ENCODE measurements around the gene LRRC18.

The LRRC18 gene

GRCh38 chr10:48900371-48900801 lies 39.3 kb downstream of the LRRC18 start:
- H2AFZ ChIP-seq (ENCODE audit: low read depth, low read length), result no peak overlapping the region
- H3K9me3 ChIP-seq (ENCODE audit: control insufficient read depth, low read length), result no peaks in the 10 kb centered on the region
- H3K4me1 ChIP-seq (ENCODE audit: control insufficient read depth, insufficient read depth, low read depth, low read length), result no peaks in the 10 kb centered on the region
- H3K27ac ChIP-seq (ENCODE audit: low read length, poor library complexity, severe bottlenecking), result no peak overlapping the region
- H3K36me3 ChIP-seq (ENCODE audit: control insufficient read depth in 1 of 2, insufficient read depth in 2 of 2, low read depth in 1 of 2, low read length in 2 of 2), result no peaks in the 10 kb centered on the region
- no peak overlapping the region for H3K14ac ChIP-seq (ENCODE audit: low read length in 2 of 2)
- no peak overlapping the region for H4K8ac ChIP-seq (ENCODE audit: low read length)
- DNase-seq, result no peak
- H3K79me1 ChIP-seq (replicated peaks; ENCODE audit: low read length, poor library complexity, severe bottlenecking), result no peaks in the 10 kb centered on the region
- no peak overlapping the region for H2BK12ac ChIP-seq (ENCODE audit: low read length in 2 of 2)
- H3K27me3 ChIP-seq (ENCODE audit: control insufficient read depth in 1 of 2, insufficient read depth in 1 of 2, low read length in 2 of 2), result peaks cover 4 to 58% of the 10 kb centered on the region in 2 experiments
- no peak overlapping the region for H3K9ac ChIP-seq (ENCODE audit: low read length)
- H2BK120ac ChIP-seq (ENCODE audit: low read depth, low read length), result no peak overlapping the region
- no peak overlapping the region for H2BK15ac ChIP-seq (ENCODE audit: low read depth, poor library complexity, severe bottlenecking)
- no peak overlapping the region for H3K23ac ChIP-seq (ENCODE audit: low read length in 2 of 2)
- no peak overlapping the region for H3K4me3 ChIP-seq (ENCODE audit: insufficient read depth in 1 of 2, low read depth in 1 of 2, low read length in 2 of 2)
- H3K4me2 ChIP-seq (ENCODE audit: low read length, poor library complexity, severe bottlenecking), result no peak overlapping the region
- H2AK5ac ChIP-seq (ENCODE audit: low read length, severe bottlenecking), result no peak overlapping the region
- H4K91ac ChIP-seq (ENCODE audit: low read length), result no peak overlapping the region
- WGBS, result 72% methylated on average over 2 of the region's 2 CpGs
- H2BK5ac ChIP-seq (ENCODE audit: low read depth, low read length, poor library complexity, severe bottlenecking), result no peak overlapping the region
- H3K4ac ChIP-seq (ENCODE audit: low read depth in 1 of 2, low read length in 2 of 2), result no peak overlapping the region
- no peak overlapping the region for H3K18ac ChIP-seq (ENCODE audit: low read depth in 1 of 2, low read length in 2 of 2)

DNA sequence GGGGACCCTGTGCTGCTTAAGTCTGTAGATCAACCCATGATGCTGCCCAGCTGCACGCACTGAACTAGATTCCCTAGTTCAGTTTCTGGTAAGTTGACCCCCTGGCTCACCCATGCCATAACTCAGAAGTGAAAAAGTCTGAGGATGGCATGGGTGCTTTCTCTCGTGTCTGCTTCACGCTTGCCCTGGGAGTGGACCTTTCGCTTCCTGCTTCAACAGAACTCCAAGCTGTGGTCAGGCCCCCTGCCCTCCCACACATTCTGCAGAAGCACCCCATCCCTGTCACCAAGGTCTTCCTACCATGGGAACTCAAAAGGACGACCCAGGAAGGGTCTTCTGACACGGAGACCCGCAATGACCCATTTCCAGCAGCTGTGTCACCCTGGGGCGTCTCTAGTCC lies 39.9 kb downstream of the LRRC18 start:
- H3K18ac ChIP-seq (ENCODE audit: low read depth in 1 of 2, low read length in 2 of 2), result no peak overlapping the region
- no peaks in the 10 kb centered on the region for H3K36me3 ChIP-seq (ENCODE audit: control insufficient read depth in 1 of 2, insufficient read depth in 2 of 2, low read depth in 1 of 2, low read length in 2 of 2)
- no peak overlapping the region for H3K4ac ChIP-seq (ENCODE audit: low read depth in 1 of 2, low read length in 2 of 2)
- no peak overlapping the region for H3K9ac ChIP-seq (ENCODE audit: low read length)
- no peak overlapping the region for H4K91ac ChIP-seq (ENCODE audit: low read length)
- H3K14ac ChIP-seq (ENCODE audit: low read length in 2 of 2), result no peak overlapping the region
- H3K79me1 ChIP-seq (replicated peaks; ENCODE audit: low read length, poor library complexity, severe bottlenecking), result no peaks in the 10 kb centered on the region
- H3K9me3 ChIP-seq (ENCODE audit: control insufficient read depth, low read length), result no peaks in the 10 kb centered on the region
- no peak overlapping the region for H2BK120ac ChIP-seq (ENCODE audit: low read depth, low read length)
- no peak overlapping the region for H3K23ac ChIP-seq (ENCODE audit: low read length in 2 of 2)
- H4K8ac ChIP-seq (ENCODE audit: low read length), result no peak overlapping the region
- WGBS, result 89% methylated on average over 7 of the region's 8 CpGs
- H3K4me2 ChIP-seq (ENCODE audit: low read length, poor library complexity, severe bottlenecking), result no peak overlapping the region
- no peak overlapping the region for H3K4me3 ChIP-seq (ENCODE audit: insufficient read depth in 1 of 2, low read depth in 1 of 2, low read length in 2 of 2)
- no peaks in the 10 kb centered on the region for H3K4me1 ChIP-seq (ENCODE audit: control insufficient read depth, insufficient read depth, low read depth, low read length)
- peaks cover 0 to 59% of the 10 kb centered on the region in 2 experiments for H3K27me3 ChIP-seq (ENCODE audit: control insufficient read depth in 1 of 2, insufficient read depth in 1 of 2, low read length in 2 of 2)
- no peak overlapping the region for H2BK5ac ChIP-seq (ENCODE audit: low read depth, low read length, poor library complexity, severe bottlenecking)
- no peak for DNase-seq
- H2AK5ac ChIP-seq (ENCODE audit: low read length, severe bottlenecking), result no peak overlapping the region
- no peak overlapping the region for H3K27ac ChIP-seq (ENCODE audit: low read length, poor library complexity, severe bottlenecking)
- no peak overlapping the region for H2BK12ac ChIP-seq (ENCODE audit: low read length in 2 of 2)
- no peak overlapping the region for H2BK15ac ChIP-seq (ENCODE audit: low read depth, poor library complexity, severe bottlenecking)
- no peak overlapping the region for H2AFZ ChIP-seq (ENCODE audit: low read depth, low read length)

- Histone ChIP-seq H2AFZ (ENCODE audit: low read depth, low read length) (no peak overlapping the region), H3K9ac (ENCODE audit: low read length) (no peak overlapping the region), H3K27ac (ENCODE audit: low read length, poor library complexity, severe bottlenecking) (no peak overlapping the region), H3K18ac (ENCODE audit: low read depth in 1 of 2, low read length in 2 of 2) (no peak overlapping the region), H3K4ac (ENCODE audit: low read depth in 1 of 2, low read length in 2 of 2) (no peak overlapping the region), H4K91ac (ENCODE audit: low read length) (no peak overlapping the region), H2BK12ac (ENCODE audit: low read length in 2 of 2) (no peak overlapping the region), H2BK15ac (ENCODE audit: low read depth, poor library complexity, severe bottlenecking) (no peak overlapping the region), H3K4me1 (ENCODE audit: control insufficient read depth, insufficient read depth, low read depth, low read length) (no peaks in the 10 kb centered on the region), H3K36me3 (ENCODE audit: control insufficient read depth in 1 of 2, insufficient read depth in 2 of 2, low read depth in 1 of 2, low read length in 2 of 2) (no peaks in the 10 kb centered on the region), H2AK5ac (ENCODE audit: low read length, severe bottlenecking) (no peak overlapping the region), H2BK120ac (ENCODE audit: low read depth, low read length) (no peak overlapping the region), H3K79me1 (replicated peaks; ENCODE audit: low read length, poor library complexity, severe bottlenecking) (no peaks in the 10 kb centered on the region), H3K4me2 (ENCODE audit: low read length, poor library complexity, severe bottlenecking) (no peak overlapping the region), H3K23ac (ENCODE audit: low read length in 2 of 2) (no peak overlapping the region), H3K9me3 (ENCODE audit: control insufficient read depth, low read length) (no peaks in the 10 kb centered on the region), H3K27me3 (ENCODE audit: control insufficient read depth in 1 of 2, insufficient read depth in 1 of 2, low read length in 2 of 2) (peaks cover 0 to 64% of the 10 kb centered on the region in 2 experiments), H4K8ac (ENCODE audit: low read length) (no peak overlapping the region), H3K14ac (ENCODE audit: low read length in 2 of 2) (no peak overlapping the region), H3K4me3 (ENCODE audit: insufficient read depth in 1 of 2, low read depth in 1 of 2, low read length in 2 of 2) (no peak overlapping the region), H2BK5ac (ENCODE audit: low read depth, low read length, poor library complexity, severe bottlenecking) (no peak overlapping the region)
- 81% methylated on average over 1 of the region's 1 CpG for WGBS
- no peak for DNase-seq
Measured at GRCh38 chr10:48898426-48898825, 41.2 kb downstream of the LRRC18 start.

GRCh38 chr10:48897441-48897790 lies 42.2 kb downstream of the LRRC18 start:
- H2BK12ac ChIP-seq (ENCODE audit: low read length in 2 of 2), result no peak overlapping the region
- no peak overlapping the region for H4K8ac ChIP-seq (ENCODE audit: low read length)
- no peak overlapping the region for H3K14ac ChIP-seq (ENCODE audit: low read length in 2 of 2)
- no peak overlapping the region for H2BK120ac ChIP-seq (ENCODE audit: low read depth, low read length)
- no peak overlapping the region for H3K4me2 ChIP-seq (ENCODE audit: low read length, poor library complexity, severe bottlenecking)
- 90% methylated on average over 10 of the region's 10 CpGs for WGBS
- H3K27me3 ChIP-seq (ENCODE audit: control insufficient read depth in 1 of 2, insufficient read depth in 1 of 2, low read length in 2 of 2), result peaks cover 0 to 64% of the 10 kb centered on the region in 2 experiments
- H3K9ac ChIP-seq (ENCODE audit: low read length), result no peak overlapping the region
- no peak overlapping the region for H3K23ac ChIP-seq (ENCODE audit: low read length in 2 of 2)
- no peak overlapping the region for H3K18ac ChIP-seq (ENCODE audit: low read depth in 1 of 2, low read length in 2 of 2)
- H3K79me1 ChIP-seq (replicated peaks; ENCODE audit: low read length, poor library complexity, severe bottlenecking), result no peaks in the 10 kb centered on the region
- DNase-seq, result no peak
- no peak overlapping the region for H2AK5ac ChIP-seq (ENCODE audit: low read length, severe bottlenecking)
- no peak overlapping the region for H2BK15ac ChIP-seq (ENCODE audit: low read depth, poor library complexity, severe bottlenecking)
- H3K36me3 ChIP-seq (ENCODE audit: control insufficient read depth in 1 of 2, insufficient read depth in 2 of 2, low read depth in 1 of 2, low read length in 2 of 2), result no peaks in the 10 kb centered on the region
- no peak overlapping the region for H3K4ac ChIP-seq (ENCODE audit: low read depth in 1 of 2, low read length in 2 of 2)
- no peak overlapping the region for H3K4me3 ChIP-seq (ENCODE audit: insufficient read depth in 1 of 2, low read depth in 1 of 2, low read length in 2 of 2)
- no peak overlapping the region for H3K27ac ChIP-seq (ENCODE audit: low read length, poor library complexity, severe bottlenecking)
- H4K91ac ChIP-seq (ENCODE audit: low read length), result no peak overlapping the region
- H3K9me3 ChIP-seq (ENCODE audit: control insufficient read depth, low read length), result no peaks in the 10 kb centered on the region
- no peak overlapping the region for H2BK5ac ChIP-seq (ENCODE audit: low read depth, low read length, poor library complexity, severe bottlenecking)
- H2AFZ ChIP-seq (ENCODE audit: low read depth, low read length), result no peak overlapping the region
- no peaks in the 10 kb centered on the region for H3K4me1 ChIP-seq (ENCODE audit: control insufficient read depth, insufficient read depth, low read depth, low read length)
